GM19468 (cell line): ENCODE measurements around the gene EXT2.

Experiments
- ATAC-seq: cut with Tn5 transposase; IDR thresholded peaks from one replicate; pipeline ENCODE4 v1.9.1; 2021; ENCODE audit warnings: mild to moderate bottlenecking, moderate library complexity, moderate number of reproducible peaks; ENCODE audit not compliant: unreplicated experiment; ENCODE audit errors: extremely low read depth

Gene EXT2

DNA sequence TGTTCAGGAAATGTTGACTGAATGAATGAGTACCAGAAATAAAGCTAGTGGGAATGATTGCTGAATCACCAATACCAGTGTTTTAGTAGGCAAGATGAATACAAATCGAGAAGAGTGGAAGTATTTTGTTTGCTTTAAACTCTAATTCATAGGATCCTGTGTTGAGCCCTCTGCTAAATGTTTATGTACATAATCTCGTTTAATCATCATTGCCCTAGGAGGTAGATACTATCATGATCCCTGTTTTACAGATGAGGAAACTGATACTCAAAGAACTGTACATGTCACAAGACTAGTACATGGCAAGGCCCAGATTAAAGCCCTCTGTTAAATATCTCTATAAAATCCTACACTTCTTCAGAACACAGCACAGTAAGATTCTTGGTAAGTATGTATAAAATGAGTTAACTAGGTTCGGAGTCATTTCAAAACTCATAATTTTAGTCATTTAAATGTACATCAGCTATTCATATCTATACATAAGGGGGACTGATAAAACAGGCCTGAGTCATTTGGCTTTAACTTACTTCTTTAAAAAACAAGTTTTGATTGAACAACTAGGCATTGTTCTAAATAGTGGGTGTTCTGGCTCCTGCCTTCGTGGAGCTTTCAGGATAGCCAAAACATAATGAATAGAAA, 97.1 kb downstream of the EXT2 start:
- ATAC-seq: no peak

DNA sequence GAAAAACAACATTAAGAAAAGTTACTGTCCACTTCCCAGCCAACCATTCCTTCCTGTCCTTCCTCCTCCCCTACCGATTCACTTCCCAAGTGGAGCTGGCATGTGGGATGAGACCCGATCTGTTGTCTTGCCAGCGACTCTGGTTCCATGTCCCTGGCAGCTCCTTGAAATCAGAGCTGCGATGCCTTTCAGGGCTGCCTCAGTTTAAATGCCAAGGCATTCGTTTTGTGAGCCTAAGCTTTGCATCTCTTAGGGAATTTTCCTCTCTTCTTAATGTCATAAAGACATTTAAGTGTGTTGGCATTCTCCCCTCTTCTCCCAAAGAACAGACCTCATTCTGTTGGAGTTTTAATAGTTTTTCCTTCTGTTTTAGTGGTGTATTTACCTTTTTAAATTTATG, 98.4 kb downstream of the EXT2 start:
- no peak for ATAC-seq

DNA sequence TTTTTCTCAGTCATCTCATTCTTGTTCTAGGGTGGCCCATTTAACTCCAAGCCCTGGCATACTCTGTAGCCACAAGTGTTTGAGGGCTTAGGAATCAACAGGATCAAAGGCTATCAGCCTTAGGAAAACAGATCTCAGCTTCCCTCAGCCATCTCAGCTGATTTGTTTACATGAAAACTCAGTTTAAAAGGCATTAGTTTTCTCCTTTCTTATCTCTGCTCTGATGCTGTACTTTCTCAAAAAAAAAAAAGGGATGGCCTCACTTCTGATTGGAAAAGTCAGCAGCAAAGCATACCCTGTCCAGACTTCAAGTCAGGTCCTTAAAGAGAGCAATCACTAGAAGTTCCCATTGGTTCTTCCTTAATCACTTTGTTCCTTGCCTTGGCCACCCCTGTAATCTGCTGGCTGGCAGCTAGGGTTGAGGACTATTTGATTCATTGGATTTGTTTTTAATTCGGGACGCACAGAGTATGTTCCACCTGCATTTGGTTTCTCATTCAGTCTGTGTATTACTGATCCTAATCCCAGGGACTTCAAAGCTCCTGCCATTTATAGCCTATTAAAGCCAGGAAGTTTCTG, 102.8 kb downstream of the EXT2 start:
- no peak for ATAC-seq

DNA sequence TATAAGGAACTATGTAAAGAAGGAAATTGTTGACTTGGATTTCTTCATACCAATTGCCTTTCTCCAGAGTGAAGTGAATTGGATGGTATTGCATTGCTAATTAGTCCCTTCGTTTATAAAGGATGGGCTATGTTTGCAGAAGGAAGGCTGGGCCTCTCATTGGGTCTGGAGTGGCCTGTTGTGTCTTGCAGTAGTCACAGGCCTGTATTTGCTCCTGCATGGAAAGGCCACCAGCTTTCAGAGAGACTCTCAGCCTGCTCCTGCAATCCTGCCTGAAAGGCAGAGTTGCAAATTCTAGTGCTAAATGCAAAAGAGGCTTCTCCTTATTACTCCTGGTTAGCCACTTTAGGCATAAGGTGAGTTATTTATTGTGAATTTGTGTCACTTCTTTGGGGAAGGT, 103.8 kb downstream of the EXT2 start:
- ATAC-seq: no peak

DNA sequence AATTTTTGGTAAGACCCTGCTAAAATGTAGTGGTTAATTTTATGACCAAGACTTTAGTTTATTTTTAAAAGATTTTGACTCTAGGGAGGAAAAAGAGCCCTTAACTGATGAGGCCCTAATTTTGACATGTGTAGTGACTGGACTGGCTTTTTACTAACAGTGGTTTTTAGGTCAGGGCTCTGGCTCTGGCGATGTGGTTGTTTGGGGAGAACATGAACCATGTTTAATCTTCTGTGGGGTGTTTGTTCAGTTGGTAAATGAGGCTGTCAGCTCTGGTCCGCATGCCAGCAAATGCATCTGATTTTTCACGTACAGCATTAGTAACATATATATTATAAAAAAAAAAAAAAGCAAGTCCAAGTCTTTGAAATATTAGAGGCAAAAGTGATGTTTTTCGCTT, 104.3 kb downstream of the EXT2 start:
- ATAC-seq: no peak

DNA sequence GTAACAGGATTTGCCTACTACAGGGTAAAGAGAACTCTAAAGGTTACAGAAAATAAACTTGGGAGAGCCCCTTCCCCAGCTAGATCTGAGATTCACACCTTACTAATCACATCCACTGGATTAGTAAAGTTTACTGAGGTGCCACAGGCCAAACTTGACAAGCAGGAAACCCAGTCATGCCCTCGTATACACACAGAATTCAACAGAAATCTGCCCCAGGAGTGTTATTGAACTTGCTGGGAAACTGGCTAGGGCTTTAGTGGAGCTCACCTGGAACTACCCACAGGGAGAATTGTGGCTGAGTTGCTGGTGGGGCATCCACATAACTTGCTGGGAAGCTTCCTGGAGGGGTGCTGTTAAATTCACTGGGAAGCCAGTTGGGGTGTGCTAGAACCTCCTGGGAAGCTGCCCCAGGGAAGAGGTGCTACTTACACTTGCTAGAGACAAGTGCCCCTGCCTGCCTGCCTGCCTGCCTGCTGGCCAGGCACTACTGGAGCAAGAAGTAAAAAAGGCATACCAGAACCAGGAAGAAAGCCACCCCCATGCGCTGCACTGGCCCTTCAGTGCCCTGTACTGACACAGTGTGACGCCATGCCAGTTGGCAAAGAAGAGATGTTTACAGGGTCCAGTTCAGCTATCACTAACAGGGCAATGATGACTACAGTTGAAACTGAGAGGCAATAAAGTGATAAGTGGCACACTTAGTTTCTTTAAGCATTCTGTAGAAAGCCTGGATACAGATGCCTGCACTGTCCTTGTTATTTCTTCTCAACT, 108.0 kb downstream of the EXT2 start:
- ATAC-seq: no peak

DNA sequence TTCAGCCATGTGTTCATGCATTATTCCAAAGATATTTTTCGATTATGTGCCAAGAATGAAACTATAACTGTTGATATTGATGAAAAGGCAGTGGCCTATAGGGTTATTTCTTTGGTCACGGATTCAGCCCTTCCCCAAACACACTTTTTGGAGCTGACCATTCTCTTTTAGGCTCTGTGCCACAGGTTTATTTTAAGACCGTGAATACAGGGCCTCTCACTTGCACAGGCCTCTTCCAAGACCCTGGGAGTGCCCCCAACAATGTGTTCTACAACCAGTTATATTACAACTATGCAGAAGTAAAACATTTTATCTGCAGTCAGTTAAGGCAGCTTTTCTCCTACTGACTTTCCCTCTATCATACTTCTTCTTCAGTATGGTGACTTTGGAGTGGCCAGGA, 109.9 kb downstream of the EXT2 start:
- no peak for ATAC-seq

DNA sequence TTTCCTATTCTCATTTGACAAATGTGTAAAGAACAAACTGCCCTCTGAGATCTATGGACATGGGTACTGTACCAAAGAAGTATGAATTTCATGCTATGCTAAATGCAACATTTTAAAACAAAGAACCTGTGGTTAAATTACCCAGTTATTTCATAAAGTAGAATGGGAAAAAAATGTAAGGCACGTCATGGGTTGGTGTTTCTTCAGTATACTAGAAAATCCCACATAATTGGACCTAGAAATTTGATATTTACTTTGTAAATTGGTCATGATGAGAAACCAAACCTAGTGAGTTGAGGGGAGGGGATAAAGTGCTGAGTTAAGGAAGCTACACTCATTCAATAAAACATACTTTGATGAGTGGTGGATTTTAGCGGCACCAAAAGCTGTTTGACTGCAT, 110.4 kb downstream of the EXT2 start:
- no peak for ATAC-seq

DNA sequence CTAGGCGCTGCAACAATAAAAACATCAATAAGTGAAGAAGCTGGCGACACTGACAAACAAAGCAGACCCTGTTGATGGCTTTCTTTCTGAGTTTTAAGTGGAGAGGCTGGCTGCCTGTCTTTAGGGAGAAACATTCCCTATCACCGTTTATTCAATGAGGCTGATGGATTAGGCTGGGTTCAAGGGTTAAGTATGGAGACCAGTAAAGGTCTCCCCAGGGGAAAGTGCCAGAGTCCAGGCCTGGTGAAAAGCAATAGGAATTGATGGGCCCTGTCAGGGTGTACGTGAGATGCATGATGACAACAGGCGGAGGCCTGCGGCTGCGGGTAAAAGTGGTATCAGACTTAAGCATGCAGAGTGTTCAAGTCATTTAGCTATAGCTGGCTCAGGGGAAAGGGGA, 111.8 kb downstream of the EXT2 start:
- ATAC-seq: no peak

DNA sequence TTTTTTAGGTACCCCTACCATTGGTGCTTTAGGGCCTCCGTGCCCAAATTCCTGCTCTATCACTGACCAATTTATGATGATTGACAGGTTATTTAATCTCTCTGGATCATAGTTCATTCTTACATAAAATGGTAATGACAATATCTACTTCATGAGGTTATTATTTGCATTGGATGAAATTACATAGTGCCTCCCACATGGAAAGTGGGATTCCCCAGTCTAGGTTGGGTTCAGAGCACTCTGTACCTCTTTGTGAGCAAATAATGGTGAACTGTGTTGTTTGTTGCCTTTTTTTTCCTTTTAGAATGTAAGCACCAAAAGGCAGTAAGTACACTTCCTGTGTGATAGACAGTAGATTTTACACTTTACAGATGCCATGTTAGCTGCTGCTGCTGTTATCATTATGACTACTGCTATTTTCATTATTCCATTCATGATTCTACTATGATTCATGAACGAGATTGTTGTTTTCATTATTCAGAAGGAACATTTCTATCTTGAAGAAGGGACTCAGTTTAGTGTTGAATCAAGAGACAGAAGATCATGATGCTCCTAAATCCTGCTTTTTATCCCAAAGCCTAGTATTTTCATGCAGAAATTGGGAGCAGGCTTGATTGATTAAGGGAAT, 113.6 kb downstream of the EXT2 start:
- ATAC-seq: no peak

DNA sequence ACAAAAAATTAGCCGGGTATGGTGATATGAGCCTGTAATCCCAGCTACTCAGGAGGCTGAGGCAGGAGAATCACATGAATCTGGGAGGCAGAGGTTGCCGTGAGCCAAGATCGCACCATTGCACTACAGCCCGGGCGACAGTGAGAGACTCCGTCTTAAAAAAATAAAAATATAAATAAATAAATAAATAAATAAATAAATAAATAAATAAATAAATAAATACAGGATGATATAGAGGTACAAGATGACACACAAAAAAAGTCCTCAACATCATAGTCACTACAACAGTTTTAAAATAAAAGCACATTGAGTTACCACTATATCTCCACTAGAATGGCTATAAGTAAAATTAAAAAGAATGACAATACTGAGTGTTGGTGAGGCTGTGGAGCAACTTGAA, 116.7 kb downstream of the EXT2 start:
- ATAC-seq: no peak

DNA sequence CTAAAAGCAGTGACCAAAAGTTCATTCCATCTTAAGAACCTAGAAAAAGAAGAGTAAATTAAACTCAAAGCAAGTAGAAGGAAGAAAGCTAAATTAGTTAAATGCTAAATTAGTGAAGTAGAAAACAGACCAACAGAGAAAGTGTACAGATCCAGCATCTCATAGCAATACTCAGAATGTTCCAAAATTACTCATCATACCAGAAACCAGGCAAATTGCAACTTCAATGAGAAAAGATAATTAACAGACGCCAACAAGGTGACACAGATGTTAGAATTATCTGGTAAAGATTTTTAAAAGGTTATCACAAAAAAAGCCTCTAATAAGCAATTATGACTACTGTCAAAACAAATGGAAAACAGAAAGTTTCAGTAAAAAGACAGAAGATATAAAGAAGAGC, 117.7 kb downstream of the EXT2 start:
- ATAC-seq: no peak

DNA sequence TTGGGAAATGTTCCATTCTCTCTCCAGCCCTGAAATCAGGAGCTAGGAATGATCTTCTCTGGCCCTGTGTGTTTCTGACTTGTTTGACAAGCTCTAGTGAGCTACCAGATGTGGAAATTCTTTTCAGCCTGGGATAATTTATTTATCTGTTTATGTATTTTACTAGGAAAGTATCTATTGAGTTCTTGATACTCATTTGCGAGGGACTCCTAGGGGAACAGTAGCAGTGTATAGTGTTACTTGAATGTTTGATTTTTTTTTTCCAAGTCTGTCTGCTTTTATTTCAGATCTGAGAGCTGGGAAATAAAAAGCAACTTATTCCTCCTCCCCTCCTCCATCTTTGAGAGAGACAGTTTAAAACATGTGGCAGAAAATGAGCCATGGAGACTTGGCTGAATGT, 122.0 kb downstream of the EXT2 start:
- no peak for ATAC-seq

DNA sequence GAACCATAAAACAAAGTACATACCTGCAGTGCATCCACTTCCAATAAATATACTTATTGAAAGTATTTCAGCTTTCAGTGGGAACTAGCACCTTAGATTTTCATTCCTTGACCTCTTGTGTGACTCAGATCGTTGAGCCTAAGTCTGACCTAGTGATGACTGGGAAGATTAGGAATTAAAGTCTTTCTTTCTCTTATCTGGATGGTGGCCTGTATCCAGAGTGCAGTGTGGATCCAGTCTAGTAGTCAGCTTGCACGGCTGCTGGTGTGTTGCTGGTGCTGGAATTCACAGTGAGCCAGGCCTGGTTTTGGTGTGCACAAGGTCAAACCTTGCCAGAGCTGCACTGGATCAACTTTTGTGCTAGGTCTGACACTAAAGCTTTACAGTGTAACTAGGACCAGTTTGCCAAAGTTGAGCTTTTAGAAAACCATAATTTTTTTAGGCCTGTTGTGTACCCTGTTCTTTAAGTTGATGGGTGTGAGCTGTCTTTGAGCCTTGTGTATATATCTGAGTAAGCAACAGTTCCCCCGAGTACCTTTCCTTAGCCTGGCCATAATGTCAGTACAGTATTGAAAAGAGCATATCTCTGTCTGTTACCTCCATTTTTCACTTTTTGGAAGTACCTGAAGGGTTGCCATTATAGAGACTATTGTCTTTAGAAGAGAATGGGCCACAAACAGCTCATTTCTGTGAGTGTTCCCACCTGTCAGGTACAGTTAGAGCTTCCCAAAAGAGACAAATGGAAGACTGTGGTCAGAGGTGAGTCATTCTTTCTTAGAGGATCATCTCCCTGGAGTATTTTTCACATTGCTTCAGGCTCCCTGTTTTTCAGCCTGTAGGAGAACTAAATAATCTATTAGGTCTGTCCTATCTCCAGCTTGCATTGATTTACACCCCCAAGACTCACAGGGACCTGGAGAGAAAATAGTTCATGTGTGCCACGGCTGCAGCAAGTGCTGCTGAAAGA, 124.6 kb downstream of the EXT2 start:
- ATAC-seq: no peak

DNA sequence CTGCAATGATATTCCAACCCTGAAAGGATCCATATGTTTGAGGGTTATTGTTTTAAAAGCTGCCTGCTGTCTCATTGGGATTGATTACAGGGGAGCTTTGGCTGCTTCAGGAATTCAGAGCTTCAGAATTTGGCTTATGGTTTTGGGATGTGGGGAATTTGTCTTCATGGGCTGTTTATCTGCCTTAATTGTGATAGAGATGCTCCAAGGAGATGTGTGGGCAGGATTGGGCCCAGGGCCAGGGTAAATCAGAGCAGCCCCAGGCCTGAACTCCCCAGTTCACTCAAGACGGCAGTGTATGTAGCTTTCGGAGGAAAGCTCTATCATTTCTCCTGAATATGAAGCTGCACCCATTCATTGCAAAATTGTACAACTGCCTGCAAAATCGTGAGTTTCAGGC, 126.0 kb downstream of the EXT2 start:
- ATAC-seq: no peak

DNA sequence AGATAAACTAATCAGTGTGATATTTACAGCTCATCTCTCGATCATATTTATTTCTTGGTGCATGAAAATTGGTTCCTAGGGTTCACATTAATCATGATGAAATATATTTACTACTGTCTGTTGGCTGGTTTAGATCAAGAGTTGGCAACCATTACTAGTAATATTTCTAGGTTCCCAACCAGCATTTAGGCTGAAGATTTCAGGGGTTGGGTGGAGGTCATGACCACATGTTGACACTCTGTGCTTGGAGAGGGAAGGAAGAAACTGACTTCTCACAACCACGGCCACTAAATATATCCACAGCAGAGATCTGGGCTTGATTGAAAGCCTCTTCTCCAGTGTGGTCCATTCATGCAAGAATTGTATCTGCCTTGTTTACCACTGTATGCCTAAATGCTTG, 126.5 kb downstream of the EXT2 start:
- no peak for ATAC-seq

DNA sequence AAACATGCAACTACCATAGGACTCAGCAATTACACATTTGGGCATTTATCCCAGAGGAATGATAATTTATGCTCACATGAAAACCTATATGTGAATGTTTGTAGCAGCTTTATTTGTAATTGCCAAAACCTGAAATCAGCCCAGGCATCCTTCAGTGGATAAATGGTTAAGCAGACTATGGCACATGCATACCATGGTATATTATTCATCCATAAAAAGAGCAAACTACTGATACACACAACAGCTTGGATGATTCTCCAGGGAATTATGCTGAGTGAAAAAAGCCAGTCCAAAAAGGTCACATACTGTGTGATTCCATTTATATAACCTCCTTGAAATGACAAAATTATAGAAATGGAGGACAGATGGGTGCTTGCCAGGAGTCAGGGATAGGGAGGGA, 127.8 kb downstream of the EXT2 start:
- no peak for ATAC-seq

DNA sequence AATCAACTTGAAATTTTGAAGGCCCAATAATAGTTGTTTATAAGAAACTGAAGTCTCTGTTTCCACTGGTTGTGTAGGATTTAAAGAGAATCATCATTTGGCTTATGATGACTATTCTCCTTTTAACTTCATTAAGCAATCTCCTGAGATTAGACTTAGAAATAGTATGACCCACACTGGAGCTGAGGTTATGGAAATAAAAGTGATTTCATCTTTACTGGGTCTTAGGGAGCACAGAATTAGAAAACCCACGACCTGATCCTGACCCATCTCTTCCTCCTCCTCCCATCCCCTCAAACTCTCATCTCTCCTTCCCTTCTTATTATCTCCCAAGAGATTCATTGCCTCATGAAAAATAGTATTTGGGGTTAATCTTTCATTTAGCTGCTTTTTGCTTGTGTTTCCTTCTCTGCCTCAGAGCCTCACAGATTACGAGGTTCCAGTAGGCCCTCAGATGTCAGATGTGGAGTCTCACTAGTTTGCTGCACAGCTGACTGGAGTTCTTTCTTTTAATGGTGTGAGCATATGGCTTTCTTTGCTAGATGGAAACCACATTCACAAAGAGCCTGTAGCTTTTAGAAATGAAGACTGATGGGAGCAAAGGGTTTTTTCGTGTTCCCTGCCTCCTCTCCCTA, 129.5 kb downstream of the EXT2 start:
- ATAC-seq: no peak

DNA sequence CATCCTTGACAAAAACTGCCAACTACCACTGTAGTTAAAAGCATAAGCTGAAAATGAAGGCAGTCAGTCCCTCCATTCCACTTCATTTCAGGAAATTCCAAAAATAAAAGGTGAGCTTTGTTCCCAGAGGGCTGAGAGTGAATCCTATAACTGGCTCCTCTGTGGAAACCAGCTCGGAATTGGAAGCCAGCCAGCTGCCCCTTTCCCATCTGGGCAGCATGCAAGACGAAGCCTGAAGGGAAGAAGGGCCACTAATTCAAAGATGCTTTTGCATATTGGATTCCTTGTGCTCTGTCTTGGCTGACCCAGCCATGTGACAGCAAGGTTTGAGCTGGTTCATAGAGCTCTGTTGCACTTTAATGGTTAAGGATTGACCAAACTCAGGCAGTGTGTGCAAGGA, 131.0 kb downstream of the EXT2 start:
- ATAC-seq: no peak

DNA sequence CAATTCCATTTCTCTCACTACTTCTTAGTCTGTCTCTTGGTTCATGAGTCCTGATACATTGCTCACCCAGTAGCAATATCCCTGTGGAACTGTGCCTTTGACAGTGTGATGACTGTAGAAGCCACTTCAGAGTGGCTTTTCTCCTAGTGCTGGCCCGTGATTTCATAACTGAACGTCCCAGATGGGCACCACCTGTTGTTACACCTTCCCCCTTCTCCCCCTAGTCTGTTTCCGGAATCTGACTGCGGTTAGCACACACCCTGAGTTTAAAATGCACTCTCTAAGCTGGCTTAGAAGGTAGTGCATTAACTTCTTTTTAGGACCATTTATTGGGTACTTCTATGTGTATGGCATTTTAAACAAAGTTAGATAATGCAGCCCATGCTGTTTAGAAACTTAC, 131.5 kb downstream of the EXT2 start:
- ATAC-seq: no peak
